VCaP (cell line): Measurements from ENCODE around the gene CEL.
"Not testable (repeated sequence)": the region's sequence is repeated elsewhere in the genome, so short reads cannot be mapped to it uniquely, and the experiment has no call there.

Source experiments
- H3K27ac ChIP-seq: fragments of 450-650 bp; 2 replicates; pipeline ENCODE4 v1.5.1; 2017
- TF ChIP-seq, protein P1 (sequence below): fragments of 450-650 bp; conservative IDR thresholded peaks from 2 replicates; pipeline ENCODE4 v1.5.1; 2017; ENCODE audit warnings: mild to moderate bottlenecking, moderate library complexity

CEL gene

DNA sequence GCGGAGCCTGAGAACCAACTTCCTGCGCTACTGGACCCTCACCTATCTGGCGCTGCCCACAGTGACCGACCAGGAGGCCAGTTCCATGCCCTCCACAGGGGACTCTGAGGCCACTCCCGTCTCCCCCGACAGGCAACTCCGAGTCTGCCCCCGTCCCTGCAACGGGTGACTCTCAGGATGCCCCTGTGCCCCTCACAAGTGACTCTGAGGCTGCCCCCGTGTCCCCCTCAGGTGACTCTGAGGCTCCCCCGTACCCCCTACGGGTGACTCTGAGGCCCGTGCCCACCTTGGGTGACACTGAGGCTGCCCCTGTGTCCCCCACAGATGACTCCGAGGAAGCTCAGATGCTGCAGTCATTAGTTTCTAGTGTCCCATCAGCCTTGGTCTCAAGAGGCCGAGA, 25.1 kb downstream of the CEL start:
- H3K27ac ChIP-seq: no peak overlapping the region
- TF ChIP-seq, protein P1, sequence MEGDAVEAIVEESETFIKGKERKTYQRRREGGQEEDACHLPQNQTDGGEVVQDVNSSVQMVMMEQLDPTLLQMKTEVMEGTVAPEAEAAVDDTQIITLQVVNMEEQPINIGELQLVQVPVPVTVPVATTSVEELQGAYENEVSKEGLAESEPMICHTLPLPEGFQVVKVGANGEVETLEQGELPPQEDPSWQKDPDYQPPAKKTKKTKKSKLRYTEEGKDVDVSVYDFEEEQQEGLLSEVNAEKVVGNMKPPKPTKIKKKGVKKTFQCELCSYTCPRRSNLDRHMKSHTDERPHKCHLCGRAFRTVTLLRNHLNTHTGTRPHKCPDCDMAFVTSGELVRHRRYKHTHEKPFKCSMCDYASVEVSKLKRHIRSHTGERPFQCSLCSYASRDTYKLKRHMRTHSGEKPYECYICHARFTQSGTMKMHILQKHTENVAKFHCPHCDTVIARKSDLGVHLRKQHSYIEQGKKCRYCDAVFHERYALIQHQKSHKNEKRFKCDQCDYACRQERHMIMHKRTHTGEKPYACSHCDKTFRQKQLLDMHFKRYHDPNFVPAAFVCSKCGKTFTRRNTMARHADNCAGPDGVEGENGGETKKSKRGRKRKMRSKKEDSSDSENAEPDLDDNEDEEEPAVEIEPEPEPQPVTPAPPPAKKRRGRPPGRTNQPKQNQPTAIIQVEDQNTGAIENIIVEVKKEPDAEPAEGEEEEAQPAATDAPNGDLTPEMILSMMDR: no peak

DNA sequence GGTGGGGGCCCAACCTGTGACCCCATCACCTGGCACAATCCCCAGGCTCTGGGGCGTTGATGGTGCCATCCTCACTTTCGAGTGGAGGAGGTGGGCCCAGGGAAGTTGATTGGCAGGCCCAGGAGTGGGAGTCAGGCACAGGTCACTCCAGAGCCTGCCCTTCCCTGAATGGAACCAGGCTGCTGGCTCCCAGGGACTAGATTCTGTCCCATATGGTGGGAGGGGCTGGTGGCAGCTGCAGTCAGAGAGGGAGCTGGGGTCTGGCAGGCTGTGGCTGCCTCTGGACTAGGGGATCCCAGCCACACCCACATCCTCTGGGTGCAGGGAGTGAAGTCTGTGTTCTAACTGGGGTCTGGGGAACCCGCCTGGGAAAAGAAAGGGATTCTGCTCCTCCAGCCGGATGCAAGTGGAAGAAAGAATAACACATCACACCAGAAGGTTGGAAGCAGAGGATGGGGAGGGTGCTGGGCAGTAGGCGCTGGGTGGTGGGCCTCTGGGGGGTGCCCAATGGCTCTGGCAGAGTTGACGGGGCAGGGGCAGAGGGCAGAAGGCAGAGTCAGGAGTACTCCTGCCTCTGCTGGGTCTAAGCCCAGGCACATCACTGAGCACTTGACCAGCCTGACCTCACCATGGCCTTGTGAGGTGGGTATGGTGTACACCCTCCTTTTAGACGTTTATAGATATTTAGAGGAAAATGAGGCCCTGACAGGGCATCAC, 25.8 kb downstream of the CEL start:
- no peak overlapping the region for H3K27ac ChIP-seq
- TF ChIP-seq, protein P1: no peak

DNA sequence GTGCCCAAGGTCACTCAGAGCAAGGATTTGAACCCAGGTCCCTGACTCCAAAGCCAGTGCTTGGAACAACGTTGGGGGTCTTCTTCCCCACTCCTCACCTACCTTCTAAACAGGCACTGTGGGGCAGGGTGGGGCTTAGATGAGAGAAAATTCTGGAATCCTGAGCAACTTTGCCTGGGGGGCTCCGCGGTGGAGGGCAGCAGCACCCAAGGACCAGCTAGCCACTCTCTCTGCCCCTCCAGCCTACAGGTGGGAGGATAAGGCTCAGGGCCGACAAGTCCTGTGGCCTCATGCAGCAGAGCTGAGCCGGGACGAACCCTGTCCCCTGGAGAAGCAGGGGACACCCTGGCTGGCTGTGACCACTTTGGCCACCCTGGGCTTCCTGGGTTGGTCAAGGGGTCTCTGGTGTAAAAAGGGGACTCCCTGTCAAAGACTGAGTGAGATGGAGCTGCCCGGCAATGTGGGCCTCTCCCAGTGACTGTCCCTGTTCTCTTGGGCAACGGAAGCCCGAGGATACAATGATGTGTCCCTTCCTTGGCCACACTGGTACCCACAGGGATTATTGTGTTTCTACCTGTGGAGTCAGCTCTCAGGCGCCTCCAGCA, 26.5 kb downstream of the CEL start:
- TF ChIP-seq, protein P1: no peak

DNA sequence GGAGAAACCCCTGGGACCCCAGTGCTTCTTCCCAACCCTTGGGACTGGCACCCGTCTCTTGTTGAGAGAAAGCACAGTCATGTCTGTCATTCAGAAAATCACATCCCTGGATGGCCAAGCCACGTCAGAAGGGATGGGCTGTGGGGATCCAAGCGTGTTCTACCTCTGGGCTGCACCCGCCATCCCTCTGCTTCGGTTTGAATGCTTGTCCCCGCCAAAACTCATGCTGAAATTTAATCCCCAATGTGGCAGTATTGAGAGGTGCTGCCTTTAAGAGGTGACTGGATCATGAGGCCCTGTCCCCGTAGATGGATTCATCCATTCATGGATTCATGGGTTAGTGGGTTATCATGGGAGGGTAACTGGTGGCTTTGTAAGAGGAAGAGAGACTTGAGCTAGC, 27.0 kb downstream of the CEL start:
- H3K27ac ChIP-seq: no peak overlapping the region
- TF ChIP-seq, protein P1: no peak

More for the DNA sequence above, 26.5 kb downstream of the CEL start:
- no peak overlapping the region for H3K27ac ChIP-seq

DNA sequence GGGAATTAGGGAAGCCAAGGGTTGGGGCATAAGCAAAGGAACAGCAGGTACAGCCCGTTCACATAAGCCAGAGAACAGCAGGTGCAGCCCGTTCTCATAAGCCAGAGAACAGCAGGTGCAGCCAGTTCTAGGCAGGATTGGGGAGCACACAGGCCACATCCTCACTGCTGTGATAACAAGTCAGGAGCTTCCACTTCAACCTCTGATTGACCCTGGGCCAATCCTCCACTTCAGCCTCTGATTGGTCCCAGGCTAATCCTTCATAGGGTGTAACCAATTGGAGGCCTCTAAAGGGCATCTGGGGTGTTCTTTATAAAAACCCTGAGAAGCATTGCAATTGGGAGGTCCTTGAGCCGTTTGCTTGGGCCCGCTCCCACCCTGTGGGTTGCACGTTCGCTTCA, 27.5 kb downstream of the CEL start:
- TF ChIP-seq, protein P1: no peak
- H3K27ac ChIP-seq: no peak overlapping the region

DNA sequence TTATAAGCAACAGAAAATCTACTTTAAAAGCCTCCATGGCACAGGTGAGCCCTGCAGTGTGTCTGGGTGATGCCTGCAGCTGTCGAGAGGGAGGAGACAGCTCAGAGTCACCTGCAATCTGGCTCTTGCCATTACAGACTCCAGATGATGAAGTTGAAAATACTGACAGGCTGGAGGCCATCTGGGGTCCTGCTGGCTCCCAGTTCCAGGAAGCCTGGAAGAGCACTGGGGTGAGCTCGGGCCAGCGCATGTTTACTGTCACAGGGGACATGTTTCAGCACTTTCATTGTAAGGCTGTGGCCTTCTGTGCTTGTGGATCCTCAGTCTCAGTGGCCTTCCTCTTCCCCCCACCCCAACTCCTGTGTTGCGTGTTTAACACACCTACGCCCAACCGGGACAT, 28.4 kb downstream of the CEL start:
- no peak overlapping the region for H3K27ac ChIP-seq
- TF ChIP-seq, protein P1: no peak

DNA sequence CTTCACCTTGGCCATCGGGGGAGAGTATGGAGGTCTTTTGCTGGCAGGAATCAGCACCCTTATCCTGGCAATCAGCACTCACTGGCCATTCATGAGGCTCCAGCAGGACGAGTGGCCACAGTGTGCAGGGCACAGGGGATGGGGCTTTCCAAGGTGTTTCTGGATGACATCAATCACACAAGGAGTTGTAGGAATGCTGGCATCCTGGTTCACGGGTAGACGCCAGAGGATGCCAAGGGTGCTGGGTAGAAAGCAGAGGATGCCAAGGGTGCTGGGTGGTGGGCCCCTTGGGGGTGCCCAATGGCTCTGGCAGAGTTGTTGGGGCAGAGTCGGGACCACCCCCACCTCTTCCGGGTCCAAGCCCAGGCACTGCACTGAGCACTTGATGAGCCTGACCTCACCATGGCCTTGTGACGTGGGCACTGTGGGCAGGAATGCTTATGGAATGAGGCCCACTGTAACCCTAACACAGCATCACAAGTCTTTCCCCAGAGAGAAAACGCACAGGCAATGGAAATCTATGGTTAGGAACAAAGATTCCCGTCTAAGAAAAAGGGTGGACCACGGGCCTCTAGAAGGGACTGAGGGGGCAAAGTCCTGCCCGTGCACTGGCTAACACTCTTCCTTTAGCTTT, 29.1 kb downstream of the CEL start:
- no peak overlapping the region for H3K27ac ChIP-seq
- TF ChIP-seq, protein P1: no peak

DNA sequence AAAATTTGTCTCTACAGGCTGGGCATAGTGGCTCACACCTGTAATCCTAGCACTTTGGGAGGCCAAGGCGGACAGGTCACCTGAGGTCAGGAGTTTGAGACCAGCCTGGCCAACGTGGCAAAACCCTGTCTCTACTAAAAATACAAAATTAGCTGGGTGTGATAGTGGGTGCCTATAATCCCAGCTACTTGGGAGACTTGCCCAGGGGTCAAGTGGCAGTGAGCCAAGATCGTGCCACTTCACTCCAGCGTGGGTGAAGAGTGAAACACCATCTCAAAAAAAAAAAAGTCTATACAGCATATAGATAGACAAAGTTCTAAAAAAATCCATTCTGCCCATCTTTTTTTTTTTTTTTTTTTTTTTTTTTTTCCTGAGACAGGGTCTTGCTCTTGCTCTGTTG, 32.6 kb downstream of the CEL start:
- H3K27ac ChIP-seq: not testable (repeated sequence)
